Uterus (tissue), 2 donors: ENCODE data around the gene ANKLE1.

Source experiments
- POLR2A ChIP-seq, 2 donors: fragments of 450-650 bp; IDR thresholded peaks; one replicate each; pipeline ENCODE4 v1.6.1; 2016; ENCODE audit warnings: antibody characterized with exemption in 2 of 2, mild to moderate bottlenecking in 1 of 2, moderate library complexity in 1 of 2
- TF ChIP-seq, protein P1 (sequence below), 4 experiments: fragments of 200-600 bp in 2 of 4; fragments of 450-650 bp in 2 of 4; sonication (generic) in 2 of 4; IDR thresholded peaks; one replicate each; pipeline ENCODE4 v1.5.1; 2016 to 2019; ENCODE audit warnings: antibody characterized with exemption in 4 of 4, mild to moderate bottlenecking in 2 of 4, moderate library complexity in 1 of 4

- TF ChIP-seq, protein P1, sequence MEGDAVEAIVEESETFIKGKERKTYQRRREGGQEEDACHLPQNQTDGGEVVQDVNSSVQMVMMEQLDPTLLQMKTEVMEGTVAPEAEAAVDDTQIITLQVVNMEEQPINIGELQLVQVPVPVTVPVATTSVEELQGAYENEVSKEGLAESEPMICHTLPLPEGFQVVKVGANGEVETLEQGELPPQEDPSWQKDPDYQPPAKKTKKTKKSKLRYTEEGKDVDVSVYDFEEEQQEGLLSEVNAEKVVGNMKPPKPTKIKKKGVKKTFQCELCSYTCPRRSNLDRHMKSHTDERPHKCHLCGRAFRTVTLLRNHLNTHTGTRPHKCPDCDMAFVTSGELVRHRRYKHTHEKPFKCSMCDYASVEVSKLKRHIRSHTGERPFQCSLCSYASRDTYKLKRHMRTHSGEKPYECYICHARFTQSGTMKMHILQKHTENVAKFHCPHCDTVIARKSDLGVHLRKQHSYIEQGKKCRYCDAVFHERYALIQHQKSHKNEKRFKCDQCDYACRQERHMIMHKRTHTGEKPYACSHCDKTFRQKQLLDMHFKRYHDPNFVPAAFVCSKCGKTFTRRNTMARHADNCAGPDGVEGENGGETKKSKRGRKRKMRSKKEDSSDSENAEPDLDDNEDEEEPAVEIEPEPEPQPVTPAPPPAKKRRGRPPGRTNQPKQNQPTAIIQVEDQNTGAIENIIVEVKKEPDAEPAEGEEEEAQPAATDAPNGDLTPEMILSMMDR (IDR thresholded peaks at IDR 0.05), result no peak
- TF ChIP-seq POLR2A (IDR thresholded peaks at IDR 0.05), result no peak
Observed at GRCh38 chr19:17311455-17312188, 29.9 kb downstream of the ANKLE1 start.
